Stomach (tissue), 4 donors: ENCODE results near the gene PPP4C.

Experiments
- EP300 ChIP-seq: sonication (generic); formaldehyde crosslinking; IDR thresholded peaks from one replicate; pipeline ENCODE4 v1.6.1; 2017; ENCODE audit warnings: antibody characterized with exemption
- POLR2A ChIP-seq, 4 donors: fragments of 450-650 bp; IDR thresholded peaks; one replicate each; pipeline ENCODE4 v1.6.1; 2016; ENCODE audit warnings: antibody characterized with exemption in 4 of 4, control low read depth in 2 of 4, mild to moderate bottlenecking in 1 of 4, moderate library complexity in 1 of 4
- POLR2AphosphoS5 ChIP-seq, 3 donors: sonication (generic); formaldehyde crosslinking; IDR thresholded peaks; one replicate each; pipeline ENCODE4 v1.6.1; 2016; ENCODE audit warnings: antibody characterized with exemption in 3 of 3
- TF ChIP-seq, protein P1 (sequence below), 7 experiments: fragments of 450-650 bp in 4 of 7; fragments of 200-600 bp in 3 of 7; sonication (generic) in 3 of 7; IDR thresholded peaks; one replicate each; pipeline ENCODE4 v1.5.1; 2016 to 2019; ENCODE audit warnings: antibody characterized with exemption in 7 of 7, control low read depth in 2 of 7, mild to moderate bottlenecking in 1 of 7

DNA sequence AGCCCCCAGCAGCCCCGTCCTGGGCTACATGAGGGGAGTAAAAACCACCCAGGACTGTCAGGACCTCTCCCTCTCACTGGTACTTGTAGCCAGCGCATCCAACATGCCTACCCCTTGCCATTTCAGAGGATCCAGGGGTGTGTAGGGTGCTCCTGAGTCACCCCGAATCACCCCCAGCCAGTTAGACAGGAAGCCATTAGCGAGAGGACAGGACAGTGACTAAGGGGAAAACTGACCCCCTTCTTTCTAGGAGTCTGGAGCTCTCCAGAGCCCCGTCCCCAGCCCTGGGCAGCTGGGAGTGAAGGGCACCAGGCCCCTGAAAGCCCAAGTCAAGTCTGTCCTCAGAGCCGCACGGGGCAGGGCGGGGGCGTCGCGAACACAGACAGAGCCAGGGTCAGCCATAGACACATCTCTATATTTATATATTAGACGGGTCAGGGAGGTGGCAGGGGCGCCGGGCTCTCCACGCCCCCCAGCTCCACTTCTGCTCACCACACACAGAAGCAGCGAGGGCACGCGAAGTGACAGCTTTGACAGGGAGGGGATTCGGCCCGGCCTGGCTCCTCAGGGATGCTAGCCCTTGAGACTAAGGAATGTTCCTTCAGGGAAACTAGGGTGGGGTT lies 38.0 kb downstream of the PPP4C start:
- TF ChIP-seq POLR2A (IDR thresholded peaks at IDR 0.05), result no peak
- TF ChIP-seq, protein P1, sequence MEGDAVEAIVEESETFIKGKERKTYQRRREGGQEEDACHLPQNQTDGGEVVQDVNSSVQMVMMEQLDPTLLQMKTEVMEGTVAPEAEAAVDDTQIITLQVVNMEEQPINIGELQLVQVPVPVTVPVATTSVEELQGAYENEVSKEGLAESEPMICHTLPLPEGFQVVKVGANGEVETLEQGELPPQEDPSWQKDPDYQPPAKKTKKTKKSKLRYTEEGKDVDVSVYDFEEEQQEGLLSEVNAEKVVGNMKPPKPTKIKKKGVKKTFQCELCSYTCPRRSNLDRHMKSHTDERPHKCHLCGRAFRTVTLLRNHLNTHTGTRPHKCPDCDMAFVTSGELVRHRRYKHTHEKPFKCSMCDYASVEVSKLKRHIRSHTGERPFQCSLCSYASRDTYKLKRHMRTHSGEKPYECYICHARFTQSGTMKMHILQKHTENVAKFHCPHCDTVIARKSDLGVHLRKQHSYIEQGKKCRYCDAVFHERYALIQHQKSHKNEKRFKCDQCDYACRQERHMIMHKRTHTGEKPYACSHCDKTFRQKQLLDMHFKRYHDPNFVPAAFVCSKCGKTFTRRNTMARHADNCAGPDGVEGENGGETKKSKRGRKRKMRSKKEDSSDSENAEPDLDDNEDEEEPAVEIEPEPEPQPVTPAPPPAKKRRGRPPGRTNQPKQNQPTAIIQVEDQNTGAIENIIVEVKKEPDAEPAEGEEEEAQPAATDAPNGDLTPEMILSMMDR (IDR thresholded peaks at IDR 0.05), result no peak
- TF ChIP-seq POLR2AphosphoS5 (IDR thresholded peaks at IDR 0.05), result no peak
- no peak for TF ChIP-seq EP300
